GM12873 (cell line): ENCODE measurements around the gene PRAMEF33.
"Not testable (repeated sequence)": the region's sequence is repeated elsewhere in the genome, so short reads cannot be mapped to it uniquely, and the experiment has no call there.

Source experiments
- TF ChIP-seq, protein P1 (sequence below): IDR thresholded peaks from 2 replicates; pipeline ENCODE4 v1.5.1; 2012; ENCODE audit warnings: low read depth, mild to moderate bottlenecking, moderate library complexity, low read length, control low read depth; ENCODE audit not compliant: insufficient read depth; ENCODE audit errors: missing control alignments

The PRAMEF33 gene, protein sequence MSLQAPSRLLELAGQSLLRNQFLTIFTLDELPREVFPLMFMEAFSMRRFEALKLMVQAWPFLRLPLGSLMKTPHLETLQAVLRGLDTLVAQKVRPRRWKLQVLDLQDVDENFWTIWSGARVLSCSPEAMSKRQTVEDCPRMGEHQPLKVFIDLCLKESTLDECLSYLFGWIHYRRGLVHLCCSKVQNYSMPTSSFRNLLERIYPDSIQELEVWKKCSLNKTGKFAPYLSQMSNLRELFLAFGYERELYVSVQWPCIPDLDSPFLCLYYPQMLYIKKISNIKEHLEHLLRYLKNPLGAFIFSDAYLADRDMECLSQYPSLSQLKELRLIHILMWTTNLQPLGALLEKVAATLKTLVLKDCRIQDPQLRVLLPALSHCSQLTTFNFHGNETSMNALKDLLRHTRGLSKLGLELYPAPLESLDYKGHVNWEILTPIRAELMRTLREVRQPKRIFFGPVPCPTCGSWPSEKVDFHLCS

GRCh38 chr1:13303239-13303638 is at the start of gene PRAMEF33:
Gene PRAMEF33 (plus strand): TSS chr1:13303539. CDS start chr1:13305955, 2,416 bp downstream.
- TF ChIP-seq, protein P1, sequence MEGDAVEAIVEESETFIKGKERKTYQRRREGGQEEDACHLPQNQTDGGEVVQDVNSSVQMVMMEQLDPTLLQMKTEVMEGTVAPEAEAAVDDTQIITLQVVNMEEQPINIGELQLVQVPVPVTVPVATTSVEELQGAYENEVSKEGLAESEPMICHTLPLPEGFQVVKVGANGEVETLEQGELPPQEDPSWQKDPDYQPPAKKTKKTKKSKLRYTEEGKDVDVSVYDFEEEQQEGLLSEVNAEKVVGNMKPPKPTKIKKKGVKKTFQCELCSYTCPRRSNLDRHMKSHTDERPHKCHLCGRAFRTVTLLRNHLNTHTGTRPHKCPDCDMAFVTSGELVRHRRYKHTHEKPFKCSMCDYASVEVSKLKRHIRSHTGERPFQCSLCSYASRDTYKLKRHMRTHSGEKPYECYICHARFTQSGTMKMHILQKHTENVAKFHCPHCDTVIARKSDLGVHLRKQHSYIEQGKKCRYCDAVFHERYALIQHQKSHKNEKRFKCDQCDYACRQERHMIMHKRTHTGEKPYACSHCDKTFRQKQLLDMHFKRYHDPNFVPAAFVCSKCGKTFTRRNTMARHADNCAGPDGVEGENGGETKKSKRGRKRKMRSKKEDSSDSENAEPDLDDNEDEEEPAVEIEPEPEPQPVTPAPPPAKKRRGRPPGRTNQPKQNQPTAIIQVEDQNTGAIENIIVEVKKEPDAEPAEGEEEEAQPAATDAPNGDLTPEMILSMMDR = not testable (repeated sequence)

- TF ChIP-seq, protein P1 = not testable (repeated sequence)
Measured at GRCh38 chr1:13253898-13254297, 49.4 kb upstream of the PRAMEF33 start, which contains the start of gene PRAMEF5. Gene PRAMEF5 (plus strand): TSS chr1:13254198. CDS start chr1:13259269, 5,071 bp downstream.

DNA sequence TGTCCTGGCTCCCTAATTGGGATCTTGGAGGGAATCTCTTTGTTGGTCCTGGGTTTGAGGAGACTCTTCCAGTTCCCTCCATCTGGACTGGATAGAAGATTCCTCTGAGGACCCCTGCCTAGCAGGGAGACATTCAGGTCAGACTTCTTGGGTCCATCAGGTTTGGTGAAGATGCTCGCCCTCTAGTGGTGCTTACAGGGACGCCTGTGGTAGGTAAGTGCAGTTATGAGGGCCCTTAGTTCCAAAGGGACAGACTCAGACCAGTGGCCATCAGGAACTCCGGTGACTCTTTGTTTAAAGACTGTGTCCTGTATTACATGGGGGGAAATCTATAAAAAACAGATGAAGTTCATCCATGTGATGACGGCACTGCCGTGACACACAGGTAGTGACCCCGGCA is 26.3 kb upstream of the PRAMEF33 start:
- TF ChIP-seq, protein P1 = peak; percentile 4

DNA sequence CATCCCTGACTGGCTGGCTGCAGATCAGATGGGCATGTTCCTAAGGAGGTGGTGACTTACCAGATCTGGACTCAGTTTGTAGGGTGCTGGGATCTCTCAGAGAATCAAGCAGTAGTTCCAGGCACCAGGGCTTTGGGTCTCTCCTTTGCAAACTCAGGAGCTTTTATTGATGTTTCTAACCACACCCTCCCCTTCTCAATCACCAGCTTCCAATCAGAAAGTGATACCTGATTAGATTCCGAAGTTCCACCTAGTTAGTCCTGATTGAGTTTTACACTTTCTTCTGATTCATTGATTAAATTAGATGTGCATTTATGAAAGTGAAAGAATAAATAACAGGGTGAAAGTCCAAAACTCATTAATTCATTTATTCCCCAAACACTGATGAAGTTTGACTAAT is 18.3 kb upstream of the PRAMEF33 start, which contains the start of gene PRAMEF8:
TSS of gene PRAMEF8 (minus strand) at position 101 of the 400 bp plus-strand sequence. CDS start 1,046 bp downstream, outside the sequence.
- TF ChIP-seq, protein P1 = not testable (repeated sequence)

DNA sequence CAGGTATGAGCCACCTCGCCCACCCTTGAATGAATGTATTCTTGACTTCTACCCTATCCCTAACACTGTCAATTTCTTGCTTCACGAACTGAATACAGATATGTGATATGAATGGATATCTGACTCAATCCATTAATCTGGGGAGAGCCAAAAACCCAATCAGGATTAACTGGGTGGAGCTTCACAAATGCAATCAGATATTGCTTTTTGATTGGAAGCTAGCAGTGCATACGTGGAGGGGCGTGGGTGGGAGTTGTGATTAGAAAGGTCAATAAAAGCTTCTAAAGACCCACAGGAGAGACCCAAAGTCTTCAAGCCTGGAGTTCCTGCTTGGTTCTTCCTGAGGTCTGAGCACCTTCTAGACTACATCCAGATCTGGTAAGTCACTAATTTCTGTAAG is 11.9 kb downstream of the PRAMEF33 start, which contains the start of gene PRAMEF15:
TSS of gene PRAMEF15 (plus strand) at position 301 of the 400 bp plus-strand sequence. CDS start 2,827 bp downstream, outside the sequence.
- TF ChIP-seq, protein P1 = not testable (repeated sequence)

DNA sequence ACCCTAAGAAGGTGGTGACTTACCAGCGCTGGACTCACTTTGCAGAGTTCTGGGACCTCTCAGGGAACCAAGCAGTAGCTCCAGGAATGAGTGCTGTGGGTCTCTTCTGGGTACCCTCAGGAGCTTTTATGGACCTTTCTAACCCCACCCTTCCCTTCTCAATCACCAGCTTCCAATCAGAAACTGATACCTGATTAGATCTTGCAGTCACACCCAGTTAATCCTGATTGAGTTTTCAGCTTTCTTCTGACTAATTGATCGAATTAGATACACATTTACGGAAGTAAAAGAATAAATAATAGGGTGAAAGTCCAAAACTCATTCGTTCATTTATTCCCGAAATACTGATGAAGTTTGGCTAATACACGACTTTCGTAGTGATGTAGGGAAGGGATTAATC is 43.7 kb downstream of the PRAMEF33 start, which contains the start of gene PRAMEF14:
TSS of gene PRAMEF14 (minus strand) at position 101 of the 400 bp plus-strand sequence. CDS start 1,820 bp downstream, outside the sequence.
- TF ChIP-seq, protein P1 = not testable (repeated sequence)

DNA sequence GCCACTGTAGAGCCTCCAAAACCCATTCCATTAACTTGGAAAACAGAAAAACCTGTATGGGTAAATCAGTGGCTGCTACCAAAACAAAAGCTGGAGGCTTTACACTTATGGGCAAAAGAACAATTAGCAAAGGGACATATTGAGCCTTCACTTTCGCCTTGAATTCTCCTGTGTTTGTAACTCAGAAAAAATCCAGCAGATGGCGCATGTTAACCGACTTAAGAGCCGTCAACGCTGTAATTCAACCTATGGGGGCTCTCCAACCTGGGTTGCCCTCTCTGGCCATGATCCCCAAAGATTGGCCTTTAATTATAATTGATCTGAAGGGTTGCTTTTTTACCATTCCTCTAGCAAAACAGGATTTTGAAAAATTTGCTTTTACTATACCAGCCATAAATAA is 53.4 kb downstream of the PRAMEF33 start:
- TF ChIP-seq, protein P1 = peak; percentile 57
